GM12878 (cell line): ENCODE data around the gene DOCK7.

Experiments used
- GABPA ChIP-seq: IDR thresholded peaks from 2 replicates; pipeline ENCODE4 v1.6.1; 2014; ENCODE audit warnings: antibody characterized with exemption, low read depth, mild to moderate bottlenecking, inconsistent platforms
- POLR2A ChIP-seq: IDR thresholded peaks from 2 replicates; pipeline ENCODE4 v1.6.1; 2011; ENCODE audit warnings: low read depth, mild to moderate bottlenecking, low read length
- SREBF2 ChIP-seq: IDR thresholded peaks from 2 replicates; pipeline ENCODE4 v1.6.1; 2012; ENCODE audit warnings: mild to moderate bottlenecking, low read length
- SUZ12 ChIP-seq: fragments of 200-600 bp; sonication (generic); IDR thresholded peaks from one replicate; pipeline ENCODE4 v1.6.1; 2018; ENCODE audit warnings: antibody characterized with exemption, mild to moderate bottlenecking; ENCODE audit not compliant: unreplicated experiment
- USF1 ChIP-seq: IDR thresholded peaks from 2 replicates; pipeline ENCODE4 v1.6.1; 2011; ENCODE audit warnings: borderline replicate concordance, low read depth, mild to moderate bottlenecking, moderate library complexity, mixed read lengths, low read length; ENCODE audit not compliant: insufficient read depth; ENCODE audit errors: extremely low read length
- TF ChIP-seq, protein P1 (sequence below), 3 experiments: IDR thresholded peaks in 2 of 3; conservative IDR thresholded peaks in 1 of 3; 2 replicates each; pipeline ENCODE4 v1.5.1; 2011; ENCODE audit warnings: low read depth in 3 of 3, low read length in 3 of 3, mild to moderate bottlenecking in 3 of 3, control low read depth in 2 of 3, moderate library complexity in 2 of 3, inconsistent platforms in 1 of 3, mixed read lengths in 1 of 3; ENCODE audit not compliant: control insufficient read depth in 2 of 3, insufficient read depth in 1 of 3; ENCODE audit errors: extremely low read depth in 1 of 3

DNA sequence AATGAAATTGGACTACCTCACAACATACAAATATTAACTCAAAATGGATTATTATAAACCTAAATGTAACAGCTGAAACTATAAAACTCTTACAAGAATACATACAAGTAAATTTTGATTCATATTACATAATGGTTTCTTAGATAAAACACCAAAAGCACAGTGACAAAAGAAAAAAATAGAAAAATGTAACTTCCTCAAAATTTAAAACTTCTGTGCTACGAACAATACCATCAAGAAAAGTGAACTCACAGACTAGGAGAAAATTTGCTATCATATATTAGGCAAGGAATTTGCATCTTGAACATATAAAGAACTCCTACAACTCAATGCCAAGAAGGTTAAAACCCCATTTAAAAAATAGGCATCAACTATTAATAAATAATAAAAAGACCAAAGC lies 59.7 kb downstream of the DOCK7 start:
- TF ChIP-seq USF1 (no peak), GABPA (no peak), SREBF2 (no peak), SUZ12 (no peak), POLR2A (no peak)
- TF ChIP-seq, protein P1, sequence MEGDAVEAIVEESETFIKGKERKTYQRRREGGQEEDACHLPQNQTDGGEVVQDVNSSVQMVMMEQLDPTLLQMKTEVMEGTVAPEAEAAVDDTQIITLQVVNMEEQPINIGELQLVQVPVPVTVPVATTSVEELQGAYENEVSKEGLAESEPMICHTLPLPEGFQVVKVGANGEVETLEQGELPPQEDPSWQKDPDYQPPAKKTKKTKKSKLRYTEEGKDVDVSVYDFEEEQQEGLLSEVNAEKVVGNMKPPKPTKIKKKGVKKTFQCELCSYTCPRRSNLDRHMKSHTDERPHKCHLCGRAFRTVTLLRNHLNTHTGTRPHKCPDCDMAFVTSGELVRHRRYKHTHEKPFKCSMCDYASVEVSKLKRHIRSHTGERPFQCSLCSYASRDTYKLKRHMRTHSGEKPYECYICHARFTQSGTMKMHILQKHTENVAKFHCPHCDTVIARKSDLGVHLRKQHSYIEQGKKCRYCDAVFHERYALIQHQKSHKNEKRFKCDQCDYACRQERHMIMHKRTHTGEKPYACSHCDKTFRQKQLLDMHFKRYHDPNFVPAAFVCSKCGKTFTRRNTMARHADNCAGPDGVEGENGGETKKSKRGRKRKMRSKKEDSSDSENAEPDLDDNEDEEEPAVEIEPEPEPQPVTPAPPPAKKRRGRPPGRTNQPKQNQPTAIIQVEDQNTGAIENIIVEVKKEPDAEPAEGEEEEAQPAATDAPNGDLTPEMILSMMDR (IDR thresholded peaks at IDR 0.05 in 2 of 3, conservative IDR thresholded peaks at IDR 0.05 in 1 of 3; ENCODE audit: control insufficient read depth in 2 of 3, extremely low read depth in 1 of 3, insufficient read depth in 1 of 3, low read depth in 3 of 3, low read length in 3 of 3) = no peak
